NT2/D1 (cell line): ENCODE results near the gene GNG12.

Source experiments
- SUZ12 ChIP-seq: IDR thresholded peaks from 2 replicates; pipeline ENCODE4 v1.6.1; 2011; ENCODE audit not compliant: insufficient read length, insufficient read depth; ENCODE audit errors: extremely low read depth
- YY1 ChIP-seq: IDR thresholded peaks from 2 replicates; pipeline ENCODE4 v1.6.1; 2011; ENCODE audit not compliant: insufficient read length, insufficient read depth
- ZNF274 ChIP-seq: IDR thresholded peaks from 2 replicates; pipeline ENCODE4 v1.6.1; 2011; ENCODE audit warnings: mild to moderate bottlenecking, low read depth, low read length

DNA sequence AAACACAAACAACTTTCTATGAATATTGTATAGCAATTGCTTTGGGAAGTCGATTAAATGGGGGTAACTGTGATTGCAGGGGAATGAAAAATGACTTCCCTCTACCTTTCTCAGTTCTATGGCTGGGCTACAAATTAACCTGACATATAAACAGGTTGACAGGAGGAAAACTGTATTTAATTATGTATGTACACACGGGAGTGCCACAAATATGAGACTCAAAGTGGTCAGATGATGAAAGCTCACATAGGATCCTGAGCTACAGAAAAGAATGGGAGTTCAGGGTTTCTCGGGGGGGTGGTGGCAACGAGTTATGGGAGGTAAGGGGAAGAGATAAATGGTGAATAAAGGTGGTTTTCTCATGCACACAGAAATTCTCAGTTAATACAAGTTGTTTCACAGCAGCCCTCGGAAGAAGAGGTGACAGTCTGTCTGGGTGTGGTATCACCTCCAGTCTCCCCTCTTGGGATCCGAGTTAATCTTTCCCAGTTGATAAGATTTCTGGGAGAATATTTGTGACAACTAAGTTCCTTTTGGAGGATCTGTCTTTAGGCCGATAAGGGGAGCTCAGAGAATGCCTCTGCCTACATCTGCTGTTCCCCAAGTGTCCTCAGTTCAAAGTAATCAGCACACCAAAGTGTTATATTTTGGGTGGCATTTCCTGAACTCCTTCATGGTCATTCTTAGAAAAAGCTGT, 122.0 kb downstream of the GNG12 start:
- no peak for TF ChIP-seq SUZ12
- TF ChIP-seq ZNF274: no peak
- no peak for TF ChIP-seq YY1
